ENCODE data around the gene MDM2.
"Not testable (repeated sequence)": the region's sequence is repeated elsewhere in the genome, so short reads cannot be mapped to it uniquely, and the experiment has no call there.

- not testable (repeated sequence) for TF ChIP-seq POLR2AphosphoS5 (IDR thresholded peaks at IDR 0.05; ENCODE audit: borderline replicate concordance, low read depth, low read length); EZH2 (IDR thresholded peaks at IDR 0.05); FOXP2 (optimal IDR thresholded peaks at IDR 0.05; ENCODE audit: control extremely low read depth, extremely low read length, insufficient read depth)
These were observed 5.6 kb upstream of the MDM2 start for GRCh38 chr12:68802372-68802745.
